Keratinocyte (primary cell): ENCODE measurements around the gene C12orf75. TPM values are rescaled to one million over a fixed set of nuclear protein-coding genes. Genes with fewer than 3 reads are reported as not detected.
"Not testable (repeated sequence)": the region's sequence is repeated elsewhere in the genome, so short reads cannot be mapped to it uniquely, and the experiment has no call there.

Experiments
- DNase-seq: peaks from one replicate; pipeline ENCODE4 v3.0.0-alpha.2; 2011; ENCODE audit warnings: low read depth, missing footprints, low spot score
- FAIRE-seq: peaks from 2 replicates; lab custom pipeline; 2011; peaks lifted over from hg19 to GRCh38; lab: Jason Lieb, UNC
- H2AFZ ChIP-seq: 2 replicates; pipeline ENCODE4 v1.6.0; 2012; ENCODE audit warnings: low read length, control low read depth, inconsistent platforms; ENCODE audit not compliant: control insufficient read depth
- H3K27ac ChIP-seq: 2 replicates; pipeline ENCODE4 v1.5.1; 2011; ENCODE audit warnings: low read length; ENCODE audit not compliant: control insufficient read depth, insufficient read depth
- H3K27me3 ChIP-seq: 3 replicates; pipeline ENCODE4 v1.6.0; 2011; ENCODE audit warnings: low read length; ENCODE audit not compliant: control insufficient read depth, insufficient read depth; ENCODE audit errors: extremely low read depth
- H3K36me3 ChIP-seq, 2 experiments: 2 replicates in 1 of 2; 3 replicates in 1 of 2; pipeline ENCODE4 v1.5.1; 2011; ENCODE audit warnings: low read length in 2 of 2, mild to moderate bottlenecking in 1 of 2; ENCODE audit not compliant: control insufficient read depth in 2 of 2, insufficient read depth in 2 of 2; ENCODE audit errors: extremely low read depth in 1 of 2
- H3K4me1 ChIP-seq: 3 replicates; pipeline ENCODE4 v1.5.1; 2011; ENCODE audit warnings: low read length; ENCODE audit not compliant: control insufficient read depth, insufficient read depth; ENCODE audit errors: extremely low read depth
- H3K4me2 ChIP-seq: 3 replicates; pipeline ENCODE4 v1.6.0; 2011; ENCODE audit warnings: low read depth, low read length; ENCODE audit not compliant: control insufficient read depth, insufficient read depth; ENCODE audit errors: extremely low read depth
- H3K4me3 ChIP-seq, 3 experiments: fragments of 200-600 bp in 1 of 3; sonication (generic) in 1 of 3; 2 replicates in 2 of 3; 3 replicates in 1 of 3; pipeline ENCODE4 v1.5.1; 2011 to 2016; ENCODE audit warnings: low read length in 3 of 3, mild to moderate bottlenecking in 3 of 3, control low read depth in 2 of 3, inconsistent platforms in 1 of 3, low read depth in 1 of 3, mixed read lengths in 1 of 3, mixed run types in 1 of 3, moderate library complexity in 1 of 3; ENCODE audit not compliant: control insufficient read depth in 2 of 3, insufficient read depth in 2 of 3; ENCODE audit errors: extremely low read depth in 1 of 3
- H3K79me2 ChIP-seq: 2 replicates; pipeline ENCODE4 v1.6.0; 2012; ENCODE audit warnings: low read length; ENCODE audit not compliant: control insufficient read depth, insufficient read depth
- H3K9ac ChIP-seq: 3 replicates; pipeline ENCODE4 v1.6.0; 2011; ENCODE audit warnings: low read length; ENCODE audit not compliant: control insufficient read depth, insufficient read depth; ENCODE audit errors: extremely low read depth
- H3K9me1 ChIP-seq: 3 replicates; pipeline ENCODE4 v1.6.0; 2011; ENCODE audit warnings: low read length; ENCODE audit not compliant: control insufficient read depth, insufficient read depth; ENCODE audit errors: extremely low read depth
- H3K9me3 ChIP-seq: 2 replicates; pipeline ENCODE4 v1.5.1; 2012; ENCODE audit warnings: low read depth, low read length; ENCODE audit not compliant: control insufficient read depth
- H4K20me1 ChIP-seq: 3 replicates; pipeline ENCODE4 v1.6.0; 2011; ENCODE audit warnings: low read length; ENCODE audit not compliant: control insufficient read depth, insufficient read depth; ENCODE audit errors: extremely low read depth
- EZH2 ChIP-seq: IDR thresholded peaks from one replicate; pipeline ENCODE4 v1.6.1; 2012; ENCODE audit warnings: inconsistent platforms, mild to moderate bottlenecking, low read length, moderate library complexity
- dilution Hi-C: fragments of 300-500 bp; cut with MboI; formaldehyde crosslinking; loops from one replicate; pipeline ENCODE4 v1.7.0; 2020; ENCODE audit warnings: low sequenced_read_pairs; ENCODE audit not compliant: extremely low pct_ligation_motif_present
- polyA plus RNA-seq, 5 experiments: library from polyadenylated mRNA; depleted of rRNA in 3 of 5; stranded (reverse) in 3 of 5; stranded (forward) in 1 of 5; unstranded in 1 of 5; fragments of >200 nt; gene quantifications; 1 replicate in 1 of 5; 2 replicates in 3 of 5; 3 replicates in 1 of 5; pipeline versions ENCODE4 v1.2.1 to v1.2.3, GENCODE V29; 2011 to 2012; ENCODE audit warnings: missing spikeins in 2 of 5, low read depth in 1 of 5, low replicate concordance in 1 of 5
- TF ChIP-seq, protein P1 (sequence below), 3 experiments: IDR thresholded peaks in 1 of 3; conservative IDR thresholded peaks in 1 of 3; optimal IDR thresholded peaks in 1 of 3; 2 replicates in 2 of 3; 3 replicates in 1 of 3; pipeline versions ENCODE3 to v1.5.1; 2011; ENCODE audit warnings: low read length in 3 of 3, mild to moderate bottlenecking in 3 of 3, moderate library complexity in 2 of 3, control low read depth in 1 of 3, inconsistent platforms in 1 of 3; ENCODE audit not compliant: insufficient read depth in 2 of 3; ENCODE audit errors: extremely low read depth in 1 of 3

Gene C12orf75
- polyA plus RNA-seq, 1 donor (not counting 4 experiments of a cell fraction or from before 2014, with no cell fraction given), result 160 TPM

GRCh38 chr12:105341010-105341409 lies 10.5 kb downstream of the C12orf75 start:
- Histone ChIP-seq H3K9me1 (no peaks in the 10 kb centered on the region), H3K27me3 (no peaks in the 10 kb centered on the region), H3K79me2 (peaks cover 62% of the 10 kb centered on the region), H3K4me3 (no peak overlapping the region), H3K27ac (no peak overlapping the region), H2AFZ (no peak overlapping the region), H3K9me3 (peaks cover 2% of the 10 kb centered on the region), H3K4me2 (no peak overlapping the region), H3K4me1 (no peaks in the 10 kb centered on the region), H3K9ac (no peak overlapping the region), H4K20me1 (no peaks in the 10 kb centered on the region), H3K36me3 (peaks cover 0 to 6% of the 10 kb centered on the region in 2 experiments)
- no peak for FAIRE-seq
- TF ChIP-seq, protein P1, sequence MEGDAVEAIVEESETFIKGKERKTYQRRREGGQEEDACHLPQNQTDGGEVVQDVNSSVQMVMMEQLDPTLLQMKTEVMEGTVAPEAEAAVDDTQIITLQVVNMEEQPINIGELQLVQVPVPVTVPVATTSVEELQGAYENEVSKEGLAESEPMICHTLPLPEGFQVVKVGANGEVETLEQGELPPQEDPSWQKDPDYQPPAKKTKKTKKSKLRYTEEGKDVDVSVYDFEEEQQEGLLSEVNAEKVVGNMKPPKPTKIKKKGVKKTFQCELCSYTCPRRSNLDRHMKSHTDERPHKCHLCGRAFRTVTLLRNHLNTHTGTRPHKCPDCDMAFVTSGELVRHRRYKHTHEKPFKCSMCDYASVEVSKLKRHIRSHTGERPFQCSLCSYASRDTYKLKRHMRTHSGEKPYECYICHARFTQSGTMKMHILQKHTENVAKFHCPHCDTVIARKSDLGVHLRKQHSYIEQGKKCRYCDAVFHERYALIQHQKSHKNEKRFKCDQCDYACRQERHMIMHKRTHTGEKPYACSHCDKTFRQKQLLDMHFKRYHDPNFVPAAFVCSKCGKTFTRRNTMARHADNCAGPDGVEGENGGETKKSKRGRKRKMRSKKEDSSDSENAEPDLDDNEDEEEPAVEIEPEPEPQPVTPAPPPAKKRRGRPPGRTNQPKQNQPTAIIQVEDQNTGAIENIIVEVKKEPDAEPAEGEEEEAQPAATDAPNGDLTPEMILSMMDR (optimal IDR thresholded peaks at IDR 0.05 in 1 of 3, IDR thresholded peaks at IDR 0.05 in 1 of 3, conservative IDR thresholded peaks at IDR 0.05 in 1 of 3; ENCODE audit: extremely low read depth in 1 of 3, insufficient read depth in 2 of 3, low read length in 3 of 3), result no peak
- no peak for TF ChIP-seq EZH2
- no peak for DNase-seq
- dilution Hi-C loops, result no loop called here

DNA sequence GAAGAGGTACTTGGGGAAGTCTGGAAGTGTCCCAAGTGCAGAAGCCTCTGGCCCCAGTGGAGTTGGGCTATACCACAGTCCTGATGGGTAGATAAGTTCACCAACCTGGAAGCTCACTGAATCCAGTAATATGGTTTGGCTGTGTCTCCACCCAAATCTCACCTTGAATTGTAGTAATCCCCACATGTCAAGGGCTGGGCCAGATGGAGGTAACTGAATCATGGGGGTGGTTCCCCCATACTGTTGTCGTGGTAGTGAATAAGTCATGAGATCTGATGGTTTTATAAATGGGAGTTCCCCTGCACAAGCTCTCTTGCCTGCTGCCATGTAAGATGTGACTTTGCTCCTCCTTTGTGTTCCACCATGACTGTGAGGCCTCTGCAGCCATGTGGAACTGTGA lies 11.1 kb downstream of the C12orf75 start:
- H3K4me3 ChIP-seq, H3K27ac ChIP-seq, H3K4me1 ChIP-seq, H3K9me1 ChIP-seq, H2AFZ ChIP-seq, H3K36me3 ChIP-seq, DNase-seq, H3K27me3 ChIP-seq, H3K4me2 ChIP-seq, H3K9me3 ChIP-seq, H4K20me1 ChIP-seq, H3K9ac ChIP-seq, FAIRE-seq, dilution Hi-C loops: not testable (repeated sequence)
- H3K79me2 ChIP-seq, result peaks cover 56% of the 10 kb centered on the region

DNA sequence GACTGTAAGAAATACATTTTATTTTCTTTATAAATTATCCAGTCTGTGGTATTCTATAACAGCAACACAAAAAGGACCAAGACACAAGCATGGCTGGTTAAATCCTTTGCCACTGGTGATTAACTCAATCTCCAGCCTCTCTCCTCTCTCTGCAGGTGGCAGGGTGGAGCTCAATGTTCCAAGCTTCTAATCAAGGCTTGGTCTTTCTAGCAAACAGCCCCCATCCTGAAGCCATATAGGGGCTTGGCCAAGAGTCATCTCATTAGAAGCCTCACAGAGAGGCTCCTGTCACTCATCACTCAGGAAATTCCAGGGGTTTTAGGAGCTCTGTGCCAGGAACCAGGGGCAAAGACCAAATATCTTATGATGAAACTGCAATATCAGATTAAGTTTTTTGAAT lies 12.0 kb downstream of the C12orf75 start:
- Histone ChIP-seq H3K4me1 (no peaks in the 10 kb centered on the region), H3K9me1 (no peaks in the 10 kb centered on the region), H3K79me2 (peaks cover 51% of the 10 kb centered on the region), H3K36me3 (peaks cover 0 to 6% of the 10 kb centered on the region in 2 experiments), H3K9ac (no peak overlapping the region), H3K27me3 (no peaks in the 10 kb centered on the region), H3K4me2 (no peak overlapping the region), H2AFZ (no peak overlapping the region), H3K9me3 (peaks cover 2% of the 10 kb centered on the region), H3K4me3 (no peak overlapping the region), H4K20me1 (no peaks in the 10 kb centered on the region), H3K27ac (no peak overlapping the region)
- DNase-seq, result no peak
- TF ChIP-seq, protein P1 (optimal IDR thresholded peaks at IDR 0.05 in 1 of 3, IDR thresholded peaks at IDR 0.05 in 1 of 3, conservative IDR thresholded peaks at IDR 0.05 in 1 of 3; ENCODE audit: extremely low read depth in 1 of 3, insufficient read depth in 2 of 3, low read length in 3 of 3), result no peak
- TF ChIP-seq EZH2, result no peak
- no peak for FAIRE-seq
- dilution Hi-C loops, result no loop called here
